NCI-H2029 (cell line): ENCODE measurements around the gene HES1.
"Not testable (repeated sequence)": the region's sequence is repeated elsewhere in the genome, so short reads cannot be mapped to it uniquely, and the experiment has no call there.

Experiments used
- DNase-seq: peaks from one replicate; lab custom pipeline; 2025; lab: John Stamatoyannopoulos, UW

The HES1 gene

DNA sequence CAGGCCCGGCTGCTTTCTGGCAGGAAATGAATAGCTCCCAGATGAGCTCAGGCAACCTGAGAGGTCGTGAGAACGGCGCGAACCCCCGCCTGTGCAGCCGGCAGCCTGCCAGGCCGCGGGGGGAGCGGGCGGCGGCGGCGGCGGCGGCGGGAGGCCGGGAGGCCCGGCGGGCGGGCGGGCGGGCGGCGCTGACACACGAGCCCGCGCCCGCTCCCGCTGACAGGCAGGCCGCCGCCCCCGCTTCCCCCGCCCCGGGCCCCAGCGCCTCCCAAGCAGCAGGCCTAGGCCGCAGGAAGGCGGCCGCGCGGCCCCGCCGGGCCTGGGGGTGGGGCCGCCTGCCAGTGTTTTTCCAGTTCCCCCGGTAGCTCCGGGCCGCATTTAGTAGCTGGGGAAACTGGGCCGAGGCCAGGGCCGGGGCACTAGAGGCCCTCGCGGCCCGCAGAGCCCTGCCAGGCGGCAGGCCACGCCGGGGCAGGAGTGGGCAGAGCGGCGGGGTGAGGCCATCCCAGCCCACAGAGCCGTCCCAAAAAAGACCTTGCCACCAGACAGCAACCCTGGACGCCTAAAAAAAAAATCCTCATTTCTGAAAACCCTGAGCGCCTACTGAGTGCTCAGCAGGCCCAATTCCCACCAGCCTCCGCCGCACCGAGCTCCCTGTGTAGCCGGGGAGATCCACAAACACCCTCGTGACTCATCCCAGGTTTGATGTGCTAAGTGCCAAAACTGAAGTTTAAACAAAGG, 5.6 kb downstream of the HES1 start:
- DNase-seq, result peak; percentile 96

DNA sequence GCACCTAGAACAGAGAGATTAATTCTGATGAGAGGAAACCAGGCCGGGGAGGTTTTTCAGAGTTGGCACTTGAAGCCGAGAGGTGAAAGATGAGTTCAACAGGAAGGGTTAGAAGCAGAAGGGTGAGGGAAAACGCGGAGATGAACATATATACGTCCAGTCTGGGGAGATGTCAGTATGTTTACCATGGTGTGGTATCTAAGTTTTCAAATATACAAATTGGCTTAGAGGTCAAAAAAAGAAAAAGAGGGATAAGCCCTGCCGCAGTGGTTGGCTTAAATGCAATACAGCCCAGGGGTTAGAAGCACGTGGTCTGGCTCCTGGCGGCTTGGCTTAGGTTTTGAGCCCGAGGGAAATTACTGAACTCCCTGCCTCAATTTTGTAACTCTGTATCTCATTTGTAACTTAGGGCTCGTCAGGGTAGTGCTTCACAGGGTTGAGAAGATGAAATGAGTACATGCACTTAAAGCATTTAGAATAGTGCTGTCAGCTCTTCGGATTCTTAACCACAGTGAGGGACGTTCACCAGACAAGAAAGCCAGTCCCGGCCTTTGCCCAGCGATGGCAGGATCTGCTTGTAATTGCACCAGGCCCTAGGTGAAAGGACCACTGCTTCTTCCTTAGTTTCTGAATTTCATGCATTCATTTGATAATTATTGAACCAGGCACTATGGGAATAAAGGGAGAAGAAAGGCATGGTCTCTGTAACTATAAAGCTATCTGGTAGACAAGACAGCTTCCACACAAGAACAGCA, 6.4 kb downstream of the HES1 start:
- no peak for DNase-seq

DNA sequence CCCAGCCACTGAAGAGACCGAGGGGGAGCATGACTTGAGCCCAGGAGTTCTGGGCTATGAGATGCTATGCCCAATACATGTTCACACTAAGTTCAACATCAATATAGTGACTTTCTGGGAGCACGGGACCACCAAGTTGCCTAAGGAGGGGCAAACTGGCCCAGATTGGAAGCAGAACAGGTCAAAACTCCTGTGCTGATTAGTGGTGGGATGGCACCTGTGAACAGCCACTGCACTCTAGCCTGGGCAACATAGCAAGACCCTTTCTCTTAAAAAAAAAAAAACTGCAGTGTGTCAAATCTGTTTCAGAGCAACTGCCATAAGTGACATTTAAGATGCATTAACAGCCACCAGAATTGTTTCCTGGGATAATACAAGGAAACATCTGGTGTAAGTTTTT, 9.8 kb downstream of the HES1 start:
- DNase-seq, result no peak

DNA sequence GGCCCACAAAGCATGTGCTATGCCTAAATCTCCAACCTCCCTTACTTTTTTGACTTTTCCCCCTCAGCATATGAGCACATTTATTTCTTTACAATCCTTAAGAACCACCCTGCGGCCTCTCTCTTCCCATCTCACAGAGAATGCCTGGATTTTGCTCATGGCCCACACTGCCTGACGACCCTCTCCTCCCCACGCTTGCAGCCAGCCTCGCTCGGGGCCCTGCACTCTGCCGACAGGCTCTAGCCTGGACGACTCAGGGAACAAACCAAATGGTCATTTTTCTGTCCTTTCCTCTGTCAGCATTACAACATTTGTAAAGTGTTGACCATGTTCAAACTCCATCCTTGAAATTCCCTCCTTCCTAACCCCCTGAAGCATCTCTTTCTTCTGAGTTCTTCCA, 11.7 kb downstream of the HES1 start:
- no peak for DNase-seq

DNA sequence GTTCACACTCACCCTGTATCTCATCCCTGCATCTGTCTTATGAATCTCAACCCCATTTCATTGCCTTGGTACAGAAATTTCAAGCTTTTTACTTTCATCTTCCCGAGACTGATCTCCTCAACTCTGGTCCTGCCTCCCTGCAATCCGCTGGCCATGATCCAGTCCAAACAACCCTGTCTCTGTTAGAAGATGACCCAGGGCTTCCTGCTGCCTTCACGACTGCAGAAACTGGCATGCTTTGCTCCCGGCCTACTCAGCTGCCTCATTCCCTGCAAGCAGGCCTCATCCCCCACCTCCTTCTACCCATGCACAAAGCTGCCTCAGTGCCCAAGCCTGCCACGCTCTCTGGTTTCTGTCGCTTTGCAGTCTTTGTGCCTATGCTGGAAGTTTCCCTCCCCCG, 12.4 kb downstream of the HES1 start:
- DNase-seq, result peak; percentile 74

DNA sequence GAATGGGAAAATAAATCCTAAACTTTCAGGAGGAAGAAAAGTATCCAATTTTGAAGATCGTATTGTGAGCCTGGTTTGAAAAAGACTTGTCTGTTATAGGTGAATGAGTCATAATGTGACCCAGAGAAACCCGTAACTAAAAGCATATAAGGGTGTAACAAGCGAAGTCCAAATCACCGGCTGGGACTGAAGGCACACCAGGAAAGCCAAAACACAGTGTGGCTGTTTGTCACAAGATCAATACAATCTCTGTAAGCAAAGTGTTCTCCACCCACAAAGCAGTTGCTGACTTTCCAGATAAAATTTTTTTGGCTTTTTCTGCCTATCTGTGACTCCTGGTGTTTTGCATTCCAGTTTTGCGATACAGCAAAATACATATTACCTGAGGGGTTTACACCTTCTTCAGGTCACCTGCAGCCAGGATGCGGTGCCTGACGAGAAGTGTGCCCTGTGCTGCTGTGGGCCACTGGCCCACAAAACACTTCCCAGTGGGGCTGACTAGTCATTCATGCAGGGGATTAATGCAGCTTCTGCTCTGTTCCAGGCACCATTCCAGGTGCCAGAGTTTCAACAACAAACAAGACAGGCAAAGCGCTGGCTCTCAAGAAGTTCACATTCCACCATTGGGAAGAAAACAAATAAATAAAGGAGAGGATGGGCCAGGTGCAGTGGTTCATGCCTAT, 14.4 kb downstream of the HES1 start:
- DNase-seq, result no peak

DNA sequence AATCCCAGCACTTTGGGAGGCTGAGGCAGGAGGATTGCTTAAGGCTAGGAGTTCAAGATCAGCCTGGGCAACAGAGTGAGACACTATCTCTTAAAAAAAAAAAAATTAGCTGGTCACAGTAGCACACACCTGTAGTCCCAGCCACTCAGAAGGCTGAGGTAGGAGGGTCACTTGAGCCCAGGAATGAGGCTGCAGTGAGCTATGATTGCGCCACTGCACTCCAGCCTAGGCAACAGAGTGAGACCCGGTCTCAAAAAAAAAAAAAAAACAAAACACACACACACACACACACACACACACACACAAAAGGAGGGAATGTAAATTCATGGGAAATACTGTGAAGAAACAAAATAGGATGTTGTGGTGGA, 15.0 kb downstream of the HES1 start:
- not testable (repeated sequence) for DNase-seq

DNA sequence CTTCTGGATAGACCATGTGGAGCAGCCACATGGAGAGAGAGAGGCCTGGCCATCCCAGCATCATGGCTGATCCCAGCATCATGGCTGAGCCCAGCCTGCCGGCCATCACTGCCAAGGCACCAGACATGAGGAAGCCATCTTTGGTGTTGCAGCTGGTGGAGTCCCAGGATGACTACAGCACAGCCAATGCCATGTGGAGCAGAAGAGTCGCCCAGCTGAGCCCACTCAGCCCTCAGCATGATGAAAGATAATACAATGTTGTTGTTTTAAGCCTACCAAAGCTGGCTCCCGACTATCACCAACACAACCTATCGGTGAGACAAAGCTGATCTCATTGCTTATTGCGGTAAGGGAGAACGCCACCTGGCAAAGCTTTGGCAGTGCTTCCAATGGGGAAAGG, 18.4 kb downstream of the HES1 start:
- DNase-seq, result no peak

DNA sequence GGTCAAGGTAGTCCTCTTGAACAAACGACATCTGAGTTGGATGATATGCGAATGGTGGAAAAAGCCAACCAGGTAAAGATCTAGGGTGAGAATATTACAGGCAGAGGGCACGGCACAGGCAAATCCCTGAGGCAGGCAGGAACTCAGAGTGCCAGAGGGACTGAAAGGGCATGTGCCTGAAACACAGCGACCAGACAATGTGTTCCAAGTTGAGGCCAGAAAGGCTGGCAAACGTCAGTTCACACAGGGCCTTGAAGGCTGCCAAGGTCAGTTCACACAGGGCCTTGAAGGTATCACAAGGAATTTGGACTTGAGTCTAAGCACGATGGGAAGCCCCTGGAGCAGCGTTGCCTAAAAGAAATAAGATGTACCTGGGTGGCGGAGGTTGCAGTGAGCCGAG, 20.1 kb downstream of the HES1 start:
- DNase-seq, result no peak

DNA sequence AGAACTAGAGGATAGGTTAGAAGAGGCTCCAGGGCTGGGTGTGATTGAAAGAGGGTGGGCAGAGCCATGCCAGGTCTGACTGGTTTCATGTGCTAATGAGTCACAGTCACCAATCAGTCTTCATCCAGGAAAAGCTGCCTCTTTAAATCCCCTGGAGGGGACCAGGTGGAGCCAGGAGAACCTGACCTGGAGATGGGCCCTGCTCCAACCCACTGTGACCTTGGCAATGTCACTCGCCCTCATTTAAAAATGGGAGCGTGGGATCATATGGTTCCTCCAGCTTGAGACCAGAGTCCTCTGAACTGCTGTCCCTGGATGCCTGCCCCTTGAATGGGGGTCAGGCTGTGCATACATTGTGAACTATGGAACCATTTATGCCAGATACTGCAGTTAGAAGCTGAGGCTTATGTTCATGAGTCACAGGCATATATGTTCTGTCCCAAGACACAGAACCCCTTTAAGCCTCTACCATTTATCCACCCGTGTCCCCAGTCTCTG, 23.0 kb downstream of the HES1 start:
- peak; percentile 83 for DNase-seq

DNA sequence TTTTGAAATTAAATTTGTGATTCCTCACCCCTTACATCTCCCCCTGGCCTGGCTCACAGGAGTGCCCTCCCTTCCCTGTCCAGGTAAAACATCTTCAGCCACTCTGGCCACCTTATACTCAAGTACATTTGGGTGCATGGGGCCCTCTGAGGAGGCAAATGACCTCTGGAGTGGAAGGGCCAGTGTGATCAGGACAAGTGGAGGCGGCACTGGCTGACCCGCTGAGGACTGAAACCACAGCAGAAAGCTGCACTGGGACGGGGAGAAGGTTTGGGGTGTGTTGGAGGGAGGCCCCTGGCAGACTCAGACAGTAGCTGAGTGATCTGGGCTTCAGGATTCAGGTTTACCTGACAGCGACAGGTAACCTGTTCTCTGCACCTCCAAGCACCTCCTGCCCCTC, 24.2 kb downstream of the HES1 start:
- DNase-seq, result no peak

DNA sequence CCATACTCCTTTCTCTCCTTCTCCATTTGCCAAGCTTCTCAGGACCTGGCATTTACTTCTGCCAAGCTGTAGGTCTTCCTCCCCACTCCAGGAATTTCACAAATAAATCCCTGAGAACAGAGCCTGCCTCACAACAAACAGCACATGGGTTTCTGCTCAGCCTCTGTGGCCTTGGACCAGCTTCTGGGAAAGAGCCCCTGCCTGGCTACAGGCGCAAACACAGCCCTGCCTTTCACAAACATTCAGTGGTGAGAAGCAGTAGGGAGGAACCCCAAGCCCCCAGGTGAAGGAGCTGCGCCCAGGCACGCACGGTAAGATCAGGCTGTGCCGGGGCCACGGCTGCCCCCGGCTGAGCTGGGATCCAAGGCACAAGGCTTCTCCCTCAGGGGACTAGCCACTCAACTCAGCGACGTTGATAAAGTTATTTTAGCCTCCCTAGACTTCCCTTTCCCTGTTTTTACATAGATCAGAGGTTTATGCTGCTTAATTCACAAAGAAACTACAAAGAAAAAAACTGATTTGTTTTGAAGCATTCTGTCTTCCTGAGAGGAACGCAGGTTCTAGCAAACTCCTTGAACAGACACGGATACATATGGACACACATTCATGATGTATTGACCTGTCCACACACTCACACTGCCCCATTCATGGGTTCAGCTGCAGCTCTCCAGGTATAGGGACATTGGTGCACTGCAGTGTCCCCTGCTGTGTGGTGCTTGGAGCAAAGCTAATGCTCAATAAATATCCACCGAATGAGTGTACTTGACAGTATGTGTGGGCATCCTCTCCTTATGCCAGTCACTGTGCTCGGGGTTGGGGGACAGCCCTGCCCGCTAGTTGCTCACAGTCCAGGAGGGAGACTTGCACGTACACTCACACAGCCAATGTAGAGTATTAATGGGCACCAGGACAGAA, 25.4 kb downstream of the HES1 start:
- no peak for DNase-seq

DNA sequence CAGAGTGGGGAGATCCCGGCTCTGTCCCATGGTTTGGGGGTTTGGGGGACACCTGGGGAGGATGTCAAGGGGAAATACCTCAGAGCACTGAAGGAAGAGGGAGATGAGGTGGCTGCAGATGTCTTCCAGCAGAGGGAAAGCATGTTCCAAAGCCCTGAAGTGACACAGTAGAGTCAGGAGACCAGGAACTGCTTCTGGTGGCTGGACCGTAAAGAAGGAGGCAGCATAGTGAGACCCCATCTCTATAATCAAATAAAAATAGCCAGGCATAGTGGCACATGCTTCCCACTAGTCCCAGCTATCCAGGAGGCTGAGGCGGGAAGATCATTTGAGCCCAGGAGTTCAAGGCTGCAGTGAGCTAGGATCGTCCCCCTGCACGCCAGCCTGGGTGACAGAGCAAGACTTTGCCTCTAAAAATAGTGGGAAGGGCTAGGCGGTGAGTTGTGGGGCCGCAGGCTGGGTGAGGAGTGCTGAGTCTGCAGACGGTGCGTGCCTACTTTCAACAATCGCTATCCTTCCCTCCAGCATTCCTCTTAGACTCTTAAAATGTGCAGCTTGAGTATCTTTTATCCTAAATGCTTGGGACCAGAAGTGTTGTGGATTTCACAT, 26.2 kb downstream of the HES1 start:
- no peak for DNase-seq

DNA sequence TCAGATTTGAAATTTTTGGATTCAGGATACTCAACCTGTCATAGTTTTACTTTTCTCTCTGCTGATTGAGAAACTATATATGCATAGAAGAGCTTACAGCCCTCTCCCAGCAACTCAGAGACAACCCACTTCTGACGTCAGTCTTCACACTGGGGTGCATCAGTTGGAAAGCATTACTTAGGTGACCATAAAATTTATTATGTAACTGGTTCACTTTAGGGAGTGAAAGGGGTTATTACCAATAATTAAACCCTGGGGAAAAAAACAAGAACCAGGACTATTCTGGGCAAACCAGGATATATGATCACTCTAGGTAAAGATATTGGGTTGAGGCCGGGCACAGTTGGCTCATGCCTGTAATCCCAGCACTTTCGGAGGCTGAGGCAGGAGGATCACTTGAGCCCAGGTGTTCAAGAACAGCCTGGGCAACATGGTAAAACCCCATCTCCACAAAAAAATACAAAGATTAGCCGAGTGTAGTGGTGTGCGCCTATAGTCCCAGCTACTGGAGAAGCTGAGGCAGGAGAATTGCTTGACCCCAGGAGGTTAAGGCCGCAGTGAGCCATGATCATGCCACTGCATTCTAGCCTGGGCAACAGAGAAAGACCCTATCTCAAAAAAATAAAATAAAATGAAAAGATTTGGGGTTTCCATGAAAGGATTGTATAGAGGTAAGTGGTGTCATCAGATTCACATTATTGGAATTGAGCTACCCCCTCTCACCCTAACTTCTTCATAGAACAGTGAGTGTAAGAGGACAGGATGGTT, 27.1 kb downstream of the HES1 start:
- no peak for DNase-seq

DNA sequence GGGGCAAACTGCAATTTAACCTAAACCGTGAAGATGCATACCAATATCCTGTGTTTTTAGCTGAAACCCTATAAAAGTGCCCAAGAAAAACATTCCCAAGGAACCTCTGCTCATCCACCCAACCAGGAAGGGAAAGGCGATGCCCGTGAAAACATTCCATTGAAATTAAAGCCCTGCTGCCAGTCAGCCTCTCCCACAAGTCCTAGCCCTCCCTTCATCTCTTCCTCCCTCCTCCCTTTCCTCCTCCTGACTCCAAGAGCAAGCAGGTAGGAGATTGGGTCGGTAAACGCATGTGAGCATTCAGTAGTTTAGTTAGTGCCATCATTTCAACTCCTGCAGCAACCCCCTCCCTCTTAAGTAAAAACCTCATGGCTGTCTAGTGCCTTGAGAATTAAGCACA, 27.7 kb downstream of the HES1 start:
- DNase-seq, result no peak

DNA sequence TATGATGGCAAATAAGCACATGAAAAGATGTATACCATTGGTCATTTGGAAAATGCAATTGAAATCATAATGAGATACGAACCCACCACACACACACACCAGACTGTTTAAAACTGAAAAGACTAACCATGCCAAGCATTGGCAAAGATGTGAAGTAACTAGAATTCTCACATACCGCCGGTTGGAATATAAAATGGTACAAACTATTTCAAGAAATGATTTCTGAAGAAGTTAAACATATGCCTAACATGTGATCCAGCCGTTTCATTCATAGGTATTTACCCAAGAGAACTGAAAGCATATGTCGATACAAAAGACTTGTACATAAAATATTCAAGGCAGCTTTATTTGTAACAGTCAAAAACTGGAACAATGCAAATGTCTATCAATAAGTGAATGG, 28.9 kb downstream of the HES1 start:
- DNase-seq, result no peak

DNA sequence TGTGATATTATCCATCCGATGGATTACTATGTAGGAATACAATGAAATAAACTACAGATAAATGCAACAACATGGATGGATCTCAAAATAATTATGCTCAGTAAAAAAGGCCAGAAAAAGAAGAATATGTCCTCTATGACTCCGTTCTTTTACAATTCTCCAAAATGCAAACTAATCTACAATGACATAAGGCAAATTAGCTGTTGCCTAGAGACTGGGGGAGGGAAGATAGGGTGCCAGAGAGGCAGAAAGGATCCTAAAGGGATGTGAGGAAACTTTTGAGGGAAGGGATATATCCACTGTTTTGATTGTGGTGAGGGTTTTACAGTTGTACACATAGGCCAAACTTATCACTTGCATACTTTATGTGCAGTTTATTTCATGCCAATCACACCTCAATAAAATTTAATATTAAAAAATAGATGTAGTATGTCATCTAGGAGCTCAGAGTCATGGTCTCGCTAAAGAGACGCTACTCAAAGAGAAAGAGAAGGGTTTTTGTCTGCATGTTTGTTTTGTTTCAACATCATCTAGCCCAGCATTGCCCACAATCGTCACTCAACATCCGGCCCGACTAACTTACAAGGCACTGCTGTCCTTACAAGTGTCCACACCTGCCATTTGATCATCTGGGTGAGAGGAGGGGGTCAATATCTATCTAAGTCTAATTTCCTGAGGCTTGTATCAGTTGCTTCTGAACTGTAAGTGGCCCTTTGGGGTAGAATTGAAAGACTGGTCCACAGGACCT, 29.5 kb downstream of the HES1 start:
- peak; percentile 46 for DNase-seq

DNA sequence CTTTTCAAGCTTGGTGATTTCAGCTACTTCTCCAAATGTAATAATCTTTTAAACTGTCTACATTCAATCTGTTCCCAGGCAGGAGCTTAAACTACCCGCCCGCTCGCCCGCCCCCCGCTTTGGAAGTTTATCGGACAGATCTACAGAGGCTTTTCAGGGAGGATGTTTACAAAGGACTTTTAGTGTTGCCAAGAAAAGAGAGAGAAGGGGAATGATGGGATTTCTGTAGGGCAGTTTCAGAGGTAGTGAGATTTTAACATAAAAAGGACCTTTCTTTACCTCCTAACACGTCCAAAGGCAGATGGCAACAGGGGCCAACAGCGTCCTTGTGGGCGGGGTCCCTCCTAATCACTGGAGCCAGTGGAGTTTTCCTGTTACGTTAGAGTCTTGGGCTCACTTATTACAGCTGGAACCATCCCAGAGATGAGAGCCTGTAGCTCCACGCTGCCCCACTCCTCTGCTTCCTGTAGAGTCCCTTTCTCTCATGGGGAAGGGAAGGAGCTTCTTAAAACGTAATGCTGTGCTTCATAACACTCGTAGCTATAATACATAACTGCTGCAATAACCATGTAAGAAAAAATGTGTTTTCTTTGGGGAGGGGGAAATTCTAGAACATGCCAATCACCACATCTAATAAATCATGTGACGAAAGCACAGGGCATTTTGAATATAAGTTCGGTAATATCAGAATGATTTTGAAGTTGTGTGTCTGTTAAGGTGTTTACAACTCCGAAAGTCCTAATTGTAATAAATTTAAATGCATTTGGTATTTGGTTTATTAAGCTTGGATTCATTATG, 30.9 kb downstream of the HES1 start:
- peak; percentile 55 for DNase-seq
